Stomach (tissue), 4 donors: ENCODE measurements around the gene ENOX1.

Experiments used
- CTCF ChIP-seq, 7 experiments: fragments of 450-650 bp in 4 of 7; fragments of 200-600 bp in 3 of 7; sonication (generic) in 3 of 7; IDR thresholded peaks; one replicate each; pipeline ENCODE4 v1.5.1; 2016 to 2019; ENCODE audit warnings: antibody characterized with exemption in 7 of 7, control low read depth in 2 of 7, mild to moderate bottlenecking in 1 of 7
- EP300 ChIP-seq: sonication (generic); formaldehyde crosslinking; IDR thresholded peaks from one replicate; pipeline ENCODE4 v1.6.1; 2017; ENCODE audit warnings: antibody characterized with exemption
- POLR2A ChIP-seq, 4 donors: fragments of 450-650 bp; IDR thresholded peaks; one replicate each; pipeline ENCODE4 v1.6.1; 2016; ENCODE audit warnings: antibody characterized with exemption in 4 of 4, control low read depth in 2 of 4, mild to moderate bottlenecking in 1 of 4, moderate library complexity in 1 of 4
- POLR2AphosphoS5 ChIP-seq, 3 donors: sonication (generic); formaldehyde crosslinking; IDR thresholded peaks; one replicate each; pipeline ENCODE4 v1.6.1; 2016; ENCODE audit warnings: antibody characterized with exemption in 3 of 3

DNA sequence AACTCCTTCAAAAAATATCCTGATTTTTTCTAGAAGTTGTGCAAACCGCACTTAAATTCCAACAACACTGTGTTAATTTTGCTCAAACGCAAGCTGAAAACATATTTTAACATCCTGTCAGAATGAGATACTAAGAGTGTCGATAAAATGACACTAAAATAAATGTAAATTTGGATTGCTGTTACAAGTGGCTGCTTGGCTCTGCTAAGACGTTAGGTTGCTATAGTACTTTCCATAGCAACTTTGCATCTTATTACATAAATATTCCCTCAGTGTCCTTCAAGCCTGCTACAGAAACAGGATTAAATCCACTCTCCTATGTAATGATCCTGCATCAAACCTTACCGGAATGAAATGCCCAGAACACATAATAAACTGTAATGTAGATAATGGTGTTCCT lies 471.2 kb downstream of the ENOX1 start:
- TF ChIP-seq CTCF (IDR thresholded peaks at IDR 0.05), result no peak
- no peak for TF ChIP-seq POLR2A (IDR thresholded peaks at IDR 0.05)
- no peak for TF ChIP-seq POLR2AphosphoS5 (IDR thresholded peaks at IDR 0.05)
- TF ChIP-seq EP300, result no peak
